Tibial nerve (tissue), 4 donors: ENCODE results near the gene MZF1. TPM values are rescaled to one million over a fixed set of nuclear protein-coding genes. Genes with fewer than 3 reads are reported as not detected.

Source experiments
- DNase-seq, 2 donors: peaks; one replicate each; pipeline ENCODE4 v3.0.0-alpha.2; 2019; ENCODE audit warnings: low spot score in 2 of 2
- H3K27ac ChIP-seq, 4 donors: fragments of 200-600 bp; sonication (generic) in 3 of 4; one replicate each; pipeline ENCODE4 v1.5.1; 2017 to 2019; ENCODE audit warnings: mild to moderate bottlenecking in 1 of 4
- H3K27me3 ChIP-seq, 2 donors: fragments of 200-600 bp; sonication (generic) in 1 of 2; one replicate each; pipeline versions ENCODE4 v1.5.1 to v1.6.0; 2017 to 2019
- H3K36me3 ChIP-seq, 3 donors: fragments of 200-600 bp; sonication (generic); one replicate each; pipeline ENCODE4 v1.5.1; 2018 to 2019
- H3K4me1 ChIP-seq, 4 donors: fragments of 200-600 bp; sonication (generic) in 3 of 4; one replicate each; pipeline ENCODE4 v1.5.1; 2017 to 2019
- H3K4me3 ChIP-seq, 4 donors: fragments of 200-600 bp; sonication (generic) in 3 of 4; one replicate each; pipeline ENCODE4 v1.5.1; 2017 to 2019; ENCODE audit warnings: mild to moderate bottlenecking in 1 of 4, moderate library complexity in 1 of 4
- H3K9me3 ChIP-seq, 4 donors: fragments of 200-600 bp; sonication (generic) in 3 of 4; one replicate each; pipeline ENCODE4 v1.5.1; 2017 to 2019
- EP300 ChIP-seq, 2 donors: sonication (generic); formaldehyde crosslinking; IDR thresholded peaks; one replicate each; pipeline ENCODE4 v1.6.1; 2017; ENCODE audit warnings: antibody characterized with exemption in 2 of 2, mild to moderate bottlenecking in 1 of 2
- POLR2A ChIP-seq, 2 donors: fragments of 450-650 bp; IDR thresholded peaks; one replicate each; pipeline ENCODE4 v1.6.1; 2017; ENCODE audit warnings: antibody characterized with exemption in 2 of 2, mild to moderate bottlenecking in 2 of 2, moderate library complexity in 2 of 2
- WGBS, 2 donors: methylation state at CpG; one replicate each; pipeline ENCODE4 v1.1.5; 2018; 5-methylcytosine and 5-hydroxymethylcytosine counted together
- small RNA-seq: library from RNA; depleted of rRNA; stranded (forward); fragments of <200 nt; gene quantifications from one replicate; pipeline ENCODE3, GENCODE V24; 2016
- total RNA-seq, 4 donors: library from RNA; depleted of rRNA; stranded (reverse); fragments of >200 nt; gene quantifications; one replicate each; pipeline ENCODE4 v1.1.0, GENCODE V29; 2016
- TF ChIP-seq, protein P1 (sequence below), 5 experiments: fragments of 200-600 bp in 3 of 5; fragments of 450-650 bp in 2 of 5; sonication (generic) in 3 of 5; IDR thresholded peaks; one replicate each; pipeline ENCODE4 v1.5.1; 2016 to 2019; ENCODE audit warnings: antibody characterized with exemption in 5 of 5, mild to moderate bottlenecking in 3 of 5, moderate library complexity in 2 of 5

MZF1 gene
- total RNA-seq, 4 donors from 2014 or later: 41.6 to 88.8 (median 52.5) TPM

DNA sequence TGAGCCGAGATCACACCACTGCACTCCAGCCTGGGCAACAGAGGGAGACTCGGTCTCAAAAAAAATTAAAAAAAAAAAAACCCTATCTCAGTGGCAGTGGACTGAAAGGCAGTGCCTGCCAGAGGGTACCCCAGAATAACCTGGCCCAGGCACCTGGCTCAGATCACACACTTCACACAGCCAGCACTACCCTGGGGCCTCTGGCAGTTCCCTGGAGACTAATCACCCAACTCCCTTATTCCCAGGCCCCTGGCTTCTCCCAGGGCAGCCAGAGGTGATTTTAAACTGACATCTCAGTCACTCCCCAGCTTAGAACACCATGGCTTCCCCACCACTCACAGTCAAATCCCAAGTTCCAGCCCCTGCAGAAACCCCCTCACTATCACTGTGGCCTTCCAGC, 57.9 kb downstream of the MZF1 start:
- no peak for DNase-seq
- 89 to 95% methylated on average over 2 of the region's 2 CpGs for WGBS, 2 donors
- Histone ChIP-seq H3K9me3 (no peaks in the 10 kb centered on the region), H3K27me3 (no peaks in the 10 kb centered on the region), H3K27ac (no peak overlapping the region), H3K4me1 (peaks cover 3 to 58% (median 19%) of the 10 kb centered on the region in 4 donors), H3K36me3 (peaks cover 0 to 42% (median 12%) of the 10 kb centered on the region in 3 donors), H3K4me3 (no peak overlapping the region)
- TF ChIP-seq EP300 (IDR thresholded peaks at IDR 0.05): no peak
- TF ChIP-seq, protein P1, sequence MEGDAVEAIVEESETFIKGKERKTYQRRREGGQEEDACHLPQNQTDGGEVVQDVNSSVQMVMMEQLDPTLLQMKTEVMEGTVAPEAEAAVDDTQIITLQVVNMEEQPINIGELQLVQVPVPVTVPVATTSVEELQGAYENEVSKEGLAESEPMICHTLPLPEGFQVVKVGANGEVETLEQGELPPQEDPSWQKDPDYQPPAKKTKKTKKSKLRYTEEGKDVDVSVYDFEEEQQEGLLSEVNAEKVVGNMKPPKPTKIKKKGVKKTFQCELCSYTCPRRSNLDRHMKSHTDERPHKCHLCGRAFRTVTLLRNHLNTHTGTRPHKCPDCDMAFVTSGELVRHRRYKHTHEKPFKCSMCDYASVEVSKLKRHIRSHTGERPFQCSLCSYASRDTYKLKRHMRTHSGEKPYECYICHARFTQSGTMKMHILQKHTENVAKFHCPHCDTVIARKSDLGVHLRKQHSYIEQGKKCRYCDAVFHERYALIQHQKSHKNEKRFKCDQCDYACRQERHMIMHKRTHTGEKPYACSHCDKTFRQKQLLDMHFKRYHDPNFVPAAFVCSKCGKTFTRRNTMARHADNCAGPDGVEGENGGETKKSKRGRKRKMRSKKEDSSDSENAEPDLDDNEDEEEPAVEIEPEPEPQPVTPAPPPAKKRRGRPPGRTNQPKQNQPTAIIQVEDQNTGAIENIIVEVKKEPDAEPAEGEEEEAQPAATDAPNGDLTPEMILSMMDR (IDR thresholded peaks at IDR 0.05): no peak
- no peak for TF ChIP-seq POLR2A (IDR thresholded peaks at IDR 0.05)

DNA sequence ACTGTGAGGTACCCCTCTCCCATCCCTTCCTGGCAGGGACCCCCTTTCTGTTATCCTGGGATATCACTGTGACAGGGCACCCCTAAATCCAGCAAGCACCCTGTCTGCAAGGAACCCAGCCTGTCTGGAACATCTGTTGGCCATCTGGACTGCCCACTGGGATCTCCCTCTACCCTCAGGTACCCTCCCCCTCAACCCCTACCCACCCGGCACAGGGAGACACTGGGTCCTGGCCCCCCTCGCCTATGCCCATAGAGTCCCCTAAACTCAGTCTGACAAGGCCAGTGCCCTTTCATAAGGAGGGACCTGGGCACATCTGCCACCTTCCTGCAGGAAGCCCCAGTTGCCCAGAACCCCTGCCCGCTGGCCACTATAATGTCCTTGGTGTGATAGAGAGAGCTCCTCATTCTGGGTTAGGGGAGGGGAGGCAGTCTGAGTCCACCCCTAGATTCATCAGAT, 58.5 kb downstream of the MZF1 start:
- TF ChIP-seq EP300 (IDR thresholded peaks at IDR 0.05) (no peak), POLR2A (IDR thresholded peaks at IDR 0.05) (no peak)
- TF ChIP-seq, protein P1 (IDR thresholded peaks at IDR 0.05): no peak
- no peaks in the 10 kb centered on the region for H3K9me3 ChIP-seq
- H3K27me3 ChIP-seq: no peaks in the 10 kb centered on the region
- H3K4me1 ChIP-seq: peaks cover 3 to 56% (median 18%) of the 10 kb centered on the region in 4 donors
- no peak for DNase-seq
- 73 to 90% methylated on average over 1 to 3 of the region's 3 CpGs for WGBS, 2 donors
- peak overlapping the region in 2 of 4 donors; percentile 74 for H3K27ac ChIP-seq
- H3K4me3 ChIP-seq: peak overlapping the region; percentile 17 to 50 (median 36)
- peaks cover 0 to 42% (median 12%) of the 10 kb centered on the region in 3 donors for H3K36me3 ChIP-seq

DNA sequence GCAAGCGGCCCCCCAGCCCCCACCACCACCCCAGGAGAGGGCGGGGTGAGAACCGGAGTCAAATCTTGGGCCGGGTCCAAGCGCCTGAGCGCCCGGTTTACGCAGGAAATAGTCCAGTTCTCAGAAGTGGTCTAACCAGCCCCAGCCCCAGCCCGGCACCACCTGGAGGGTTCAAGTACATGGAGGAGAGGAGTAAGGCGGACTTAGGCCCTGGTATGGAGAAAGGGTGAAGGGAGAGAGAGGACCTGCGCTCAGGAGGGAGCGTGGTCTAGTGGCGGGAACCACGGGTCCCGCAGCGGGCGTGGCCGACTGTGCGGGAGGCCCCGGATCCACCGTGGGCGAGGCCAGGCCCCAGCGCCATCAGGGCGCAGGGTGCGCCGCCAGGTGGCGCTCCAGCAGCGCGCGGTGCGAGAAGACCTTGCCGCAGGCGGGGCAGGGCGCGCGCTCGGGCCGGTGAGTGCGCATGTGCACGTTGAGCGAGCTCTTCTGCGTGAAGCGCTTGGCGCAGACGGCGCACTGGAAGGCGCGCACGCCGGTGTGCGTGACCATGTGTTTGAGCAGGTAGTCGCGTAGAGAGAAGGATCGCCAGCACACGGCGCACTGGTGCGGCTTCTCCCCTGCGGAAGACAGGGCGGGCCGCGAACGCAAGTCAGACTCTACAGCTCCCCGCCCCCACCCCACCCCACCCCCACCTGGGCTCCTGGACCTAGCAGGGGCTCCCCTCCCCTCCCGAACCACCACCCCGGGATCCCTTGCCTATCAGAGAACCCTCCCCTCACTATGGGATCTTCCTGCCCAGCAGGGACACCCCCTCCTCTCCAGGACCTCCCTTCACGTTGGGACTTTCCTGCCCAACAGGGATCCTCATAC, 59.2 kb downstream of the MZF1 start:
- Histone ChIP-seq H3K4me1 (peaks cover 3 to 56% (median 18%) of the 10 kb centered on the region in 4 donors), H3K9me3 (no peaks in the 10 kb centered on the region), H3K36me3 (peaks cover 0 to 42% (median 12%) of the 10 kb centered on the region in 3 donors), H3K27me3 (no peaks in the 10 kb centered on the region), H3K4me3 (peak overlapping the region; percentile 17 to 50 (median 36)), H3K27ac (peak overlapping the region; percentile 8 to 74 (median 68))
- peak; percentile 54 to 64 for DNase-seq
- WGBS, 2 donors: 20 to 24% methylated on average over 62 to 65 of the region's 66 CpGs
- TF ChIP-seq EP300 (IDR thresholded peaks at IDR 0.05): no peak
- TF ChIP-seq, protein P1 (IDR thresholded peaks at IDR 0.05): peak; percentile 81 to 96 (median 91)

DNA sequence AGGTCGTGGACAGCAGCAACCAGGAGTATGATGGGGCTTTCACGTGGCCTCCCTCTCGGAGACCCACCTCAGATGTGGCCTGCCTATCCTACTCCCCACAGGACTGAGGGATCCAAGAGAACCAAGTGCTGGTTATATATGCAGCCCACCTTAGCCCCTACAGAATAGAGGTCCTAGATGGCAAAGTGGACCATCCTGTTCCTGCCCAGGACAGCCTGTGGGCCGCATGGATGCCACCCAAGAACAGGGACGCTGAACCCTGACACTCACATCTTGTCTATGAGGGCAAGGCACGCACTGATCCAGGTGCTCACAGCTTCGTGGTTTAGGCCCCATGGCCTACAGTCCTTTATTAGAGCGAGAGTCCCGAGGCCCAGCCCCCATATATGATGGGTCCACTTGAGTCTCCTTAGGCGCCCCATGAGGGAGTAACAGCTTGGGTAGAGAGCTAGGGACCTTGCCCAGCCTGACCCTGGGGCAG, 59.9 kb downstream of the MZF1 start:
- 82 to 85% methylated on average over 10 of the region's 10 CpGs for WGBS, 2 donors
- no peak for TF ChIP-seq POLR2A (IDR thresholded peaks at IDR 0.05)
- TF ChIP-seq, protein P1 (IDR thresholded peaks at IDR 0.05): no peak
- no peak for TF ChIP-seq EP300 (IDR thresholded peaks at IDR 0.05)
- Histone ChIP-seq H3K9me3 (no peaks in the 10 kb centered on the region), H3K27ac (peak overlapping the region in 3 of 4 donors; percentile 62 to 74 (median 74)), H3K27me3 (no peaks in the 10 kb centered on the region), H3K36me3 (peaks cover 0 to 42% (median 12%) of the 10 kb centered on the region in 3 donors), H3K4me3 (peak overlapping the region in 1 of 4 donors; percentile 46), H3K4me1 (peaks cover 3 to 49% (median 11%) of the 10 kb centered on the region in 4 donors)
- DNase-seq: no peak

Small RNAs within 50 kb of the gene (small RNA-seq; reads per million reads assigned to genes)
- not detected for gene MIR6807
- gene RN7SL525P: not detected

Other genes starting within 250 kb of the MZF1 start
- gene ZSCAN22, start 246.3 kb downstream of the MZF1 start, total RNA-seq: 1 to 10 TPM; 2.2 to 4.8 (median 4.2) TPM
- 100 to 1,000 TPM in 1 of 4 donors, 10 to 100 TPM in 3; 86.1 to 165 (median 97.6) TPM for gene A1BG, start 219.8 kb downstream of the MZF1 start, total RNA-seq
- gene ZNF497, start 210.6 kb downstream of the MZF1 start, total RNA-seq: 1 to 10 TPM; 2.9 to 6.5 (median 3.9) TPM
- 1 to 10 TPM; 1.3 to 6.9 (median 2.6) TPM for gene ZNF837, start 192.3 kb downstream of the MZF1 start, total RNA-seq
- gene RPS5, start 186.1 kb downstream of the MZF1 start, total RNA-seq: 1,000 to 10,000 TPM; 1,161 to 1,574 (median 1,263) TPM
- not detected for gene RNF225, start 177.7 kb downstream of the MZF1 start, total RNA-seq
- gene ZNF584, start 164.7 kb downstream of the MZF1 start, total RNA-seq: 10 to 100 TPM; 16.4 to 24.6 (median 20.9) TPM
- 10 to 100 TPM in 2 of 4 donors, 1 to 10 TPM in 2; 5.0 to 12.6 (median 8.2) TPM for gene ZNF132, start 133.2 kb downstream of the MZF1 start, total RNA-seq
- gene ZNF324B, start 121.7 kb downstream of the MZF1 start, total RNA-seq: 10 to 100 TPM; 13.6 to 23.4 (median 15.5) TPM
- 10 to 100 TPM; 23.6 to 33.5 (median 30.2) TPM for gene ZNF324, start 106.3 kb downstream of the MZF1 start, total RNA-seq
- gene ZNF446, start 97.0 kb downstream of the MZF1 start, total RNA-seq: 10 to 100 TPM; 18.4 to 31.6 (median 26.2) TPM
- gene SLC27A5, start 61.3 kb downstream of the MZF1 start, total RNA-seq: 10 to 100 TPM; 10.5 to 17.7 (median 13.4) TPM
- 10 to 100 TPM in 3 of 4 donors, 1 to 10 TPM in 1; 9.8 to 16.5 (median 12.6) TPM for gene ZBTB45, start 53.5 kb downstream of the MZF1 start, total RNA-seq
- 100 to 1,000 TPM; 136 to 299 (median 159) TPM for gene TRIM28, start 29.3 kb downstream of the MZF1 start, total RNA-seq
- 100 to 1,000 TPM in 3 of 4 donors, 10 to 100 TPM in 1; 90.0 to 146 (median 128) TPM for gene CHMP2A, start 18.2 kb downstream of the MZF1 start, total RNA-seq
- 10 to 100 TPM; 18.4 to 38.2 (median 29.4) TPM for gene UBE2M, start 14.7 kb downstream of the MZF1 start, total RNA-seq